GM23248 (cell line): ENCODE measurements around the gene TMEM72.

Source experiments
- EZH2 ChIP-seq: fragments of 200-600 bp; sonication (generic); IDR thresholded peaks from 2 replicates; pipeline ENCODE4 v1.6.1; 2018; ENCODE audit warnings: antibody characterized with exemption, mild to moderate bottlenecking; ENCODE audit not compliant: insufficient read depth, poor library complexity, severe bottlenecking
- EZH2phosphoT487 ChIP-seq: fragments of 200-600 bp; sonication (generic); IDR thresholded peaks from 2 replicates; pipeline ENCODE4 v1.6.1; 2018; ENCODE audit warnings: antibody characterized with exemption, moderate library complexity, mild to moderate bottlenecking, low read depth; ENCODE audit not compliant: insufficient read depth

DNA sequence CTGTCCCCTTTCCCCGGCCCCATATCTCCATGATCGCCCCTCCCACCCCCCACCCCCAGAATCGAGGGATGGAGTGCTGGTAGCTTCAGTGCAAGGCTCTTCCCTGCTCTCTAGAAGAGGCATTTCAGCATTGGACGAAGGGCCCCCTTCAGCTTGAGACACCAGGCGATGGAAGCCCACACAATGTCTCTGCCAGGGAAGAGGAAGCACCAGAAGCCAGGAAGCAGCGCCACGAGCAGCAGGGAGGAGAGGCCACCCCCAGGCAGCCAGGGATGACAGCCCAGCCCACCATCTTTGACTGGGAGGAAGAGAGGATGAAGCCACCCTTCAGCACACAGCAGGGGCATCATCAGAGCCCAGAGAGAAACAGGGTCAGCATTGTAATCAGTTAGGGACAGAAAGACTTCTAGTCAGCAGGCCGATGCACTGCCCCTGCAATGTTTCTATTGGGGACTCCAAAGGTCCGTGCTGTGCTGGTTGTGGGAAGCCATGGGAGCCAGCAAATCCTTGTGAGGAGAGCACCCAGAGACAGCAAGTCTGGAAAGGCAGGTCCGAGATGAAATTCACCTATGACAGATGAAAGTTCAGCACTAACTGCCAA, 15.7 kb downstream of the TMEM72 start:
- TF ChIP-seq EZH2 (no peak), EZH2phosphoT487 (no peak)
